ENCODE results near the gene LPAR2.

The LPAR2 gene

GRCh38 chr19:19659646-19660245, 31.7 kb upstream of the LPAR2 start:
- H3K9me3 ChIP-seq, result no peaks in the 10 kb centered on the region
- in situ Hi-C loops (cut with MboI; ENCODE audit: low sequenced_read_pairs), result no loop called here
- H3K4me1 ChIP-seq, result peaks cover 7% of the 10 kb centered on the region
- no peak overlapping the region for H3K4me3 ChIP-seq
- no peaks in the 10 kb centered on the region for H3K27me3 ChIP-seq (ENCODE audit: low read depth)
- no peak for DNase-seq (ENCODE audit: low spot score in 2 of 2)
- H3K36me3 ChIP-seq (replicated peaks), result peaks cover 60% of the 10 kb centered on the region

- in situ Hi-C loops (cut with MboI; ENCODE audit: low sequenced_read_pairs), result no loop called here
- peak in 1 of 2 experiments; percentile 6 for DNase-seq (ENCODE audit: low spot score in 2 of 2)
- H3K4me3 ChIP-seq, result no peak overlapping the region
- no peaks in the 10 kb centered on the region for H3K9me3 ChIP-seq
- H3K36me3 ChIP-seq (replicated peaks), result peaks cover 84% of the 10 kb centered on the region
- peaks cover 7% of the 10 kb centered on the region for H3K4me1 ChIP-seq
- H3K27me3 ChIP-seq (ENCODE audit: low read depth), result no peaks in the 10 kb centered on the region
These were observed 29.4 kb upstream of the LPAR2 start for GRCh38 chr19:19657397-19657783.

- peaks cover 1% of the 10 kb centered on the region for H3K4me1 ChIP-seq
- H3K9me3 ChIP-seq, result no peaks in the 10 kb centered on the region
- H3K36me3 ChIP-seq (replicated peaks), result peaks cover 89% of the 10 kb centered on the region
- H3K27me3 ChIP-seq (ENCODE audit: low read depth), result no peaks in the 10 kb centered on the region
- in situ Hi-C loops (cut with MboI; ENCODE audit: low sequenced_read_pairs), result no loop called here
- no peak overlapping the region for H3K4me3 ChIP-seq
- no peak for DNase-seq (ENCODE audit: low spot score in 2 of 2)
These were observed 28.7 kb upstream of the LPAR2 start for GRCh38 chr19:19656451-19657396.

- no peak for DNase-seq (ENCODE audit: low spot score in 2 of 2)
- in situ Hi-C loops (cut with MboI; ENCODE audit: low sequenced_read_pairs), result no loop called here
- no peaks in the 10 kb centered on the region for H3K27me3 ChIP-seq (ENCODE audit: low read depth)
- no peaks in the 10 kb centered on the region for H3K9me3 ChIP-seq
- peaks cover 91% of the 10 kb centered on the region for H3K36me3 ChIP-seq (replicated peaks)
- no peak overlapping the region for H3K4me3 ChIP-seq
- H3K4me1 ChIP-seq, result no peaks in the 10 kb centered on the region
These were observed 27.8 kb upstream of the LPAR2 start for GRCh38 chr19:19655641-19656343.

GRCh38 chr19:19655051-19655594, 27.1 kb upstream of the LPAR2 start:
- H3K36me3 ChIP-seq (replicated peaks), result peaks cover 96% of the 10 kb centered on the region
- no peaks in the 10 kb centered on the region for H3K4me1 ChIP-seq
- H3K27me3 ChIP-seq (ENCODE audit: low read depth), result no peaks in the 10 kb centered on the region
- in situ Hi-C loops (cut with MboI; ENCODE audit: low sequenced_read_pairs), result no loop called here
- no peak overlapping the region for H3K4me3 ChIP-seq
- no peak for DNase-seq (ENCODE audit: low spot score in 2 of 2)
- H3K9me3 ChIP-seq, result no peaks in the 10 kb centered on the region

- no peak for DNase-seq (ENCODE audit: low spot score in 2 of 2)
- in situ Hi-C loops (cut with MboI; ENCODE audit: low sequenced_read_pairs), result no loop called here
- Histone ChIP-seq H3K4me1 (no peaks in the 10 kb centered on the region), H3K9me3 (no peaks in the 10 kb centered on the region), H3K36me3 (replicated peaks) (peaks cover 91% of the 10 kb centered on the region), H3K27me3 (ENCODE audit: low read depth) (no peaks in the 10 kb centered on the region), H3K4me3 (no peak overlapping the region)
These were observed 26.4 kb upstream of the LPAR2 start for GRCh38 chr19:19654441-19654840.

- Histone ChIP-seq H3K4me1 (no peaks in the 10 kb centered on the region), H3K27me3 (ENCODE audit: low read depth) (no peaks in the 10 kb centered on the region), H3K4me3 (no peak overlapping the region), H3K9me3 (no peaks in the 10 kb centered on the region), H3K36me3 (replicated peaks) (peaks cover 90% of the 10 kb centered on the region)
- in situ Hi-C loops (cut with MboI; ENCODE audit: low sequenced_read_pairs), result no loop called here
- DNase-seq (ENCODE audit: low spot score in 2 of 2), result no peak
These were observed 25.7 kb upstream of the LPAR2 start for GRCh38 chr19:19653597-19654147.

- in situ Hi-C loops (cut with MboI; ENCODE audit: low sequenced_read_pairs), result no loop called here
- Histone ChIP-seq H3K4me3 (no peak overlapping the region), H3K4me1 (no peaks in the 10 kb centered on the region), H3K9me3 (no peaks in the 10 kb centered on the region), H3K27me3 (ENCODE audit: low read depth) (no peaks in the 10 kb centered on the region), H3K36me3 (replicated peaks) (peaks cover 87% of the 10 kb centered on the region)
- DNase-seq (ENCODE audit: low spot score in 2 of 2), result no peak
These were observed 24.7 kb upstream of the LPAR2 start for GRCh38 chr19:19652482-19653295.

- DNase-seq (ENCODE audit: low spot score in 2 of 2), result no peak
- Histone ChIP-seq H3K4me3 (no peak overlapping the region), H3K4me1 (no peaks in the 10 kb centered on the region), H3K9me3 (no peaks in the 10 kb centered on the region), H3K27me3 (ENCODE audit: low read depth) (no peaks in the 10 kb centered on the region), H3K36me3 (replicated peaks) (peaks cover 83% of the 10 kb centered on the region)
- in situ Hi-C loops (cut with MboI; ENCODE audit: low sequenced_read_pairs), result no loop called here
These were observed 23.1 kb upstream of the LPAR2 start for GRCh38 chr19:19651076-19651475.

GRCh38 chr19:19650331-19650730, 22.3 kb upstream of the LPAR2 start:
- no peaks in the 10 kb centered on the region for H3K9me3 ChIP-seq
- no peak for DNase-seq (ENCODE audit: low spot score in 2 of 2)
- no peaks in the 10 kb centered on the region for H3K4me1 ChIP-seq
- in situ Hi-C loops (cut with MboI; ENCODE audit: low sequenced_read_pairs), result no loop called here
- no peaks in the 10 kb centered on the region for H3K27me3 ChIP-seq (ENCODE audit: low read depth)
- peaks cover 82% of the 10 kb centered on the region for H3K36me3 ChIP-seq (replicated peaks)
- H3K4me3 ChIP-seq, result no peak overlapping the region

GRCh38 chr19:19649580-19649995, 21.6 kb upstream of the LPAR2 start:
- peaks cover 82% of the 10 kb centered on the region for H3K36me3 ChIP-seq (replicated peaks)
- H3K27me3 ChIP-seq (ENCODE audit: low read depth), result no peaks in the 10 kb centered on the region
- no peak overlapping the region for H3K4me3 ChIP-seq
- DNase-seq (ENCODE audit: low spot score in 2 of 2), result no peak
- in situ Hi-C loops (cut with MboI; ENCODE audit: low sequenced_read_pairs), result no loop called here
- no peaks in the 10 kb centered on the region for H3K9me3 ChIP-seq
- no peaks in the 10 kb centered on the region for H3K4me1 ChIP-seq

- no peaks in the 10 kb centered on the region for H3K4me1 ChIP-seq
- H3K27me3 ChIP-seq (ENCODE audit: low read depth), result no peaks in the 10 kb centered on the region
- H3K9me3 ChIP-seq, result no peaks in the 10 kb centered on the region
- no peak for DNase-seq (ENCODE audit: low spot score in 2 of 2)
- H3K36me3 ChIP-seq (replicated peaks), result peaks cover 82% of the 10 kb centered on the region
- in situ Hi-C loops (cut with MboI; ENCODE audit: low sequenced_read_pairs), result no loop called here
- H3K4me3 ChIP-seq, result no peak overlapping the region
These were observed 21.1 kb upstream of the LPAR2 start for GRCh38 chr19:19649155-19649554.
